22Rv1 (cell line): ENCODE data around the gene CDH6.

Experiments
- ZFX ChIP-seq: fragments of 450-650 bp; IDR thresholded peaks from 2 replicates; pipeline ENCODE4 v1.6.1; 2017; ENCODE audit warnings: antibody characterized with exemption, borderline replicate concordance
- TF ChIP-seq, protein P1 (sequence below): fragments of 450-650 bp; IDR thresholded peaks from 2 replicates; pipeline ENCODE4 v1.5.1; 2017; ENCODE audit warnings: mild to moderate bottlenecking

DNA sequence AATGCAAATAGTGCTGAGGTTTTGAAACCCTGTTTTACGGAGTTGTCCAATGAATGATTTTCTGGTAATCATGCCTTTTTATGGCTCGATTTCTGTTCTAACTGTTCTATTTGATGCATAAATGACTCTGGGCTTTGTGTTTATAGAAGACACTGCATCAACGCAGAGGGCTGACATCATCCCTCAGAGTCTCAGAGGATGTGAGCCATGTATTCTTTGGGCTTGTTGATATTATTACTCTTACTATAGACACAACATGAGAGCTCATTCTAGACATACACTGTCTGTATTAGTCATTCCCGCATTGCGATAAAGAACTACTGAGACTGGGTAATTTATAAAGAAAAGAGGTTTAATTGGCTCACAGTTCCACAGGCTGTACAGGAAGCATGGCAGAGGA, 31.6 kb downstream of the CDH6 start:
- TF ChIP-seq, protein P1, sequence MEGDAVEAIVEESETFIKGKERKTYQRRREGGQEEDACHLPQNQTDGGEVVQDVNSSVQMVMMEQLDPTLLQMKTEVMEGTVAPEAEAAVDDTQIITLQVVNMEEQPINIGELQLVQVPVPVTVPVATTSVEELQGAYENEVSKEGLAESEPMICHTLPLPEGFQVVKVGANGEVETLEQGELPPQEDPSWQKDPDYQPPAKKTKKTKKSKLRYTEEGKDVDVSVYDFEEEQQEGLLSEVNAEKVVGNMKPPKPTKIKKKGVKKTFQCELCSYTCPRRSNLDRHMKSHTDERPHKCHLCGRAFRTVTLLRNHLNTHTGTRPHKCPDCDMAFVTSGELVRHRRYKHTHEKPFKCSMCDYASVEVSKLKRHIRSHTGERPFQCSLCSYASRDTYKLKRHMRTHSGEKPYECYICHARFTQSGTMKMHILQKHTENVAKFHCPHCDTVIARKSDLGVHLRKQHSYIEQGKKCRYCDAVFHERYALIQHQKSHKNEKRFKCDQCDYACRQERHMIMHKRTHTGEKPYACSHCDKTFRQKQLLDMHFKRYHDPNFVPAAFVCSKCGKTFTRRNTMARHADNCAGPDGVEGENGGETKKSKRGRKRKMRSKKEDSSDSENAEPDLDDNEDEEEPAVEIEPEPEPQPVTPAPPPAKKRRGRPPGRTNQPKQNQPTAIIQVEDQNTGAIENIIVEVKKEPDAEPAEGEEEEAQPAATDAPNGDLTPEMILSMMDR = no peak
- TF ChIP-seq ZFX = no peak
